ENCODE data around the gene DKK2.

DNA sequence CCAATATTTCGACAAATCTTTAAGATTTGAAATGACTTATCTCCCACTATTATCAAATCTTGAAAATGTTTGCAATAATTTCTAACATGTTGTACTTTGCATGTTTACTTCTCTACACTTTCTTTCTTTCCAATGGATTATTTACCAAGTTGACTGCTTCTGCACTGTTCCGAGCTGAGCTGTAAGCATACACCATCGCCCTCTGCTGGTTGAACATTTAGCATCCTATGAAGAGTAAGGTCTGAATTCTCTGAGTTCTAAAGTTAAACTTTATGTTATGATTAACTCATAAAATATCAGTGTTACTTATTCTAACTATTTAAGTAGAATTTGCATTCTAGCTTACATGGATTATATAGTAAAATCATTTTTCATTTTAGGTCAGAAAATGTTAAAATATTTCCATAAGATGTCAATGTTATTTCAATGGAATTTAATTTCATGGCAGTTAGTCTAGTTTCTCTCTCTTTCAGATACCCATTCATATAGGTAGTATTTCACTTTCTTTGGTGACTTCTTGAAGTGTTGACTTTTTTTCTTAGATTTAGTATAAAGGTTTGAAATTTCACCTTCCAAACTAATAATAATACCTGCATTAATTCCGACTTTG is 137.4 kb downstream of the DKK2 start:
- TF ChIP-seq, protein P1, sequence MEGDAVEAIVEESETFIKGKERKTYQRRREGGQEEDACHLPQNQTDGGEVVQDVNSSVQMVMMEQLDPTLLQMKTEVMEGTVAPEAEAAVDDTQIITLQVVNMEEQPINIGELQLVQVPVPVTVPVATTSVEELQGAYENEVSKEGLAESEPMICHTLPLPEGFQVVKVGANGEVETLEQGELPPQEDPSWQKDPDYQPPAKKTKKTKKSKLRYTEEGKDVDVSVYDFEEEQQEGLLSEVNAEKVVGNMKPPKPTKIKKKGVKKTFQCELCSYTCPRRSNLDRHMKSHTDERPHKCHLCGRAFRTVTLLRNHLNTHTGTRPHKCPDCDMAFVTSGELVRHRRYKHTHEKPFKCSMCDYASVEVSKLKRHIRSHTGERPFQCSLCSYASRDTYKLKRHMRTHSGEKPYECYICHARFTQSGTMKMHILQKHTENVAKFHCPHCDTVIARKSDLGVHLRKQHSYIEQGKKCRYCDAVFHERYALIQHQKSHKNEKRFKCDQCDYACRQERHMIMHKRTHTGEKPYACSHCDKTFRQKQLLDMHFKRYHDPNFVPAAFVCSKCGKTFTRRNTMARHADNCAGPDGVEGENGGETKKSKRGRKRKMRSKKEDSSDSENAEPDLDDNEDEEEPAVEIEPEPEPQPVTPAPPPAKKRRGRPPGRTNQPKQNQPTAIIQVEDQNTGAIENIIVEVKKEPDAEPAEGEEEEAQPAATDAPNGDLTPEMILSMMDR (IDR thresholded peaks at IDR 0.05), result peak; percentile 79
- TF ChIP-seq POLR2AphosphoS5 (IDR thresholded peaks at IDR 0.05; ENCODE audit: low read depth, low read length) (no peak), GABPA (IDR thresholded peaks at IDR 0.05; ENCODE audit: low read depth) (no peak), TCF12 (IDR thresholded peaks at IDR 0.05) (no peak), RFX5 (IDR thresholded peaks at IDR 0.05; ENCODE audit: low read length) (no peak), RAD21 (IDR thresholded peaks at IDR 0.05; ENCODE audit: low read length) (peak; percentile 72), MXI1 (IDR thresholded peaks at IDR 0.05; ENCODE audit: low read depth, low read length) (no peak), RXRA (IDR thresholded peaks at IDR 0.05; ENCODE audit: borderline replicate concordance, low read depth) (no peak), SIN3A (IDR thresholded peaks at IDR 0.05; ENCODE audit: borderline replicate concordance, low read depth, low read length) (no peak), NRF1 (IDR thresholded peaks at IDR 0.05; ENCODE audit: low read depth, low read length) (no peak)
- TF ChIP-seq, protein P2, sequence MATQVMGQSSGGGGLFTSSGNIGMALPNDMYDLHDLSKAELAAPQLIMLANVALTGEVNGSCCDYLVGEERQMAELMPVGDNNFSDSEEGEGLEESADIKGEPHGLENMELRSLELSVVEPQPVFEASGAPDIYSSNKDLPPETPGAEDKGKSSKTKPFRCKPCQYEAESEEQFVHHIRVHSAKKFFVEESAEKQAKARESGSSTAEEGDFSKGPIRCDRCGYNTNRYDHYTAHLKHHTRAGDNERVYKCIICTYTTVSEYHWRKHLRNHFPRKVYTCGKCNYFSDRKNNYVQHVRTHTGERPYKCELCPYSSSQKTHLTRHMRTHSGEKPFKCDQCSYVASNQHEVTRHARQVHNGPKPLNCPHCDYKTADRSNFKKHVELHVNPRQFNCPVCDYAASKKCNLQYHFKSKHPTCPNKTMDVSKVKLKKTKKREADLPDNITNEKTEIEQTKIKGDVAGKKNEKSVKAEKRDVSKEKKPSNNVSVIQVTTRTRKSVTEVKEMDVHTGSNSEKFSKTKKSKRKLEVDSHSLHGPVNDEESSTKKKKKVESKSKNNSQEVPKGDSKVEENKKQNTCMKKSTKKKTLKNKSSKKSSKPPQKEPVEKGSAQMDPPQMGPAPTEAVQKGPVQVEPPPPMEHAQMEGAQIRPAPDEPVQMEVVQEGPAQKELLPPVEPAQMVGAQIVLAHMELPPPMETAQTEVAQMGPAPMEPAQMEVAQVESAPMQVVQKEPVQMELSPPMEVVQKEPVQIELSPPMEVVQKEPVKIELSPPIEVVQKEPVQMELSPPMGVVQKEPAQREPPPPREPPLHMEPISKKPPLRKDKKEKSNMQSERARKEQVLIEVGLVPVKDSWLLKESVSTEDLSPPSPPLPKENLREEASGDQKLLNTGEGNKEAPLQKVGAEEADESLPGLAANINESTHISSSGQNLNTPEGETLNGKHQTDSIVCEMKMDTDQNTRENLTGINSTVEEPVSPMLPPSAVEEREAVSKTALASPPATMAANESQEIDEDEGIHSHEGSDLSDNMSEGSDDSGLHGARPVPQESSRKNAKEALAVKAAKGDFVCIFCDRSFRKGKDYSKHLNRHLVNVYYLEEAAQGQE (IDR thresholded peaks at IDR 0.05; ENCODE audit: low read depth, low read length), result no peak
- TF ChIP-seq, protein P3, sequence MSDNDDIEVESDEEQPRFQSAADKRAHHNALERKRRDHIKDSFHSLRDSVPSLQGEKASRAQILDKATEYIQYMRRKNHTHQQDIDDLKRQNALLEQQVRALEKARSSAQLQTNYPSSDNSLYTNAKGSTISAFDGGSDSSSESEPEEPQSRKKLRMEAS (IDR thresholded peaks at IDR 0.05; ENCODE audit: low read depth), result no peak
- TF ChIP-seq, protein P4, sequence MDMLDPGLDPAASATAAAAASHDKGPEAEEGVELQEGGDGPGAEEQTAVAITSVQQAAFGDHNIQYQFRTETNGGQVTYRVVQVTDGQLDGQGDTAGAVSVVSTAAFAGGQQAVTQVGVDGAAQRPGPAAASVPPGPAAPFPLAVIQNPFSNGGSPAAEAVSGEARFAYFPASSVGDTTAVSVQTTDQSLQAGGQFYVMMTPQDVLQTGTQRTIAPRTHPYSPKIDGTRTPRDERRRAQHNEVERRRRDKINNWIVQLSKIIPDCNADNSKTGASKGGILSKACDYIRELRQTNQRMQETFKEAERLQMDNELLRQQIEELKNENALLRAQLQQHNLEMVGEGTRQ (IDR thresholded peaks at IDR 0.05; ENCODE audit: borderline replicate concordance, low read depth, low read length), result no peak
